CD14-positive monocyte (primary cell): ENCODE measurements around the gene PODN. TPM values are rescaled to one million over a fixed set of nuclear protein-coding genes. Genes with fewer than 3 reads are reported as not detected.

Source experiments
- DNase-seq, 3 donors: peaks; one replicate each; pipeline ENCODE4 v3.0.0-alpha.2; 2011 to 2022
- H2AFZ ChIP-seq: 2 replicates; pipeline ENCODE4 v1.6.0; 2012; ENCODE audit warnings: mild to moderate bottlenecking, low read depth, low read length, inconsistent platforms; ENCODE audit not compliant: insufficient read depth, poor library complexity, severe bottlenecking
- H3K27ac ChIP-seq, 2 donors: 1 replicate in 1 of 2; 2 replicates in 1 of 2; pipeline ENCODE4 v1.5.1; 2012 to 2013; ENCODE audit warnings: low read length in 2 of 2, control low read depth in 1 of 2, inconsistent platforms in 1 of 2, low read depth in 1 of 2, mild to moderate bottlenecking in 1 of 2
- H3K27me3 ChIP-seq, 2 donors: one replicate each; pipeline versions ENCODE4 v1.6.0 to v1.6.1; 2011 to 2013; ENCODE audit warnings: low read length in 2 of 2; ENCODE audit not compliant: control insufficient read depth in 2 of 2, insufficient read depth in 2 of 2
- H3K36me3 ChIP-seq, 2 donors: replicated peaks in 1 of 2; 1 replicate in 1 of 2; 2 replicates in 1 of 2; pipeline versions ENCODE4 v1.5.1 to v1.6.1; 2012 to 2013; ENCODE audit warnings: low read length in 2 of 2, control low read depth in 1 of 2, inconsistent platforms in 1 of 2, mild to moderate bottlenecking in 1 of 2; ENCODE audit not compliant: insufficient read depth in 2 of 2, control insufficient read depth in 1 of 2
- H3K4me1 ChIP-seq, 2 donors: 1 replicate in 1 of 2; 2 replicates in 1 of 2; pipeline versions ENCODE4 v1.5.1 to v1.6.1; 2012 to 2013; ENCODE audit warnings: low read length in 2 of 2, control low read depth in 1 of 2, inconsistent platforms in 1 of 2, mild to moderate bottlenecking in 1 of 2, moderate library complexity in 1 of 2; ENCODE audit not compliant: insufficient read depth in 2 of 2, control insufficient read depth in 1 of 2
- H3K4me2 ChIP-seq: replicated peaks from 2 replicates; pipeline ENCODE3; 2012; ENCODE audit warnings: low read length, moderate library complexity, mild to moderate bottlenecking; ENCODE audit not compliant: poor library complexity, severe bottlenecking; ENCODE audit errors: extremely low read depth
- H3K4me3 ChIP-seq, 3 experiments: fragments of 200-600 bp in 1 of 3; sonication (generic) in 1 of 3; replicated peaks in 1 of 3; 1 replicate in 2 of 3; 2 replicates in 1 of 3; pipeline ENCODE4 v1.5.1; 2011 to 2013; ENCODE audit warnings: low read length in 3 of 3, mild to moderate bottlenecking in 3 of 3, control low read depth in 2 of 3, low read depth in 2 of 3, inconsistent platforms in 1 of 3, moderate library complexity in 1 of 3
- H3K79me2 ChIP-seq: 2 replicates; pipeline ENCODE4 v1.6.0; 2012; ENCODE audit warnings: mild to moderate bottlenecking, control low read depth, inconsistent platforms, low read length, moderate library complexity; ENCODE audit not compliant: insufficient read depth
- H3K9ac ChIP-seq: 2 replicates; pipeline ENCODE4 v1.6.0; 2017; ENCODE audit warnings: low read length, mild to moderate bottlenecking; ENCODE audit not compliant: insufficient read depth, poor library complexity, severe bottlenecking
- H3K9me3 ChIP-seq, 2 donors: replicated peaks in 1 of 2; 1 replicate in 1 of 2; 2 replicates in 1 of 2; pipeline versions ENCODE4 v1.5.1 to v1.6.1; 2012 to 2013; ENCODE audit warnings: low read length in 2 of 2, control low read depth in 1 of 2; ENCODE audit not compliant: control insufficient read depth in 1 of 2, insufficient read depth in 1 of 2
- H4K20me1 ChIP-seq: 2 replicates; pipeline ENCODE4 v1.6.0; 2012; ENCODE audit warnings: mild to moderate bottlenecking, low read length, control low read depth, moderate library complexity; ENCODE audit not compliant: insufficient read depth
- H3K27ac Mint-ChIP-seq, 7 donors: one replicate each; pipeline ENCODE4 v1.8.0; 2020; ENCODE audit warnings: mild to moderate bottlenecking in 7 of 7, mixed read lengths in 7 of 7, moderate library complexity in 6 of 7, inconsistent platforms in 2 of 7
- H3K27me3 Mint-ChIP-seq, 3 donors: one replicate each; pipeline ENCODE4 v1.8.0; 2021 to 2022; ENCODE audit warnings: low read depth in 3 of 3, mild to moderate bottlenecking in 3 of 3, mixed read lengths in 3 of 3, moderate library complexity in 3 of 3, inconsistent platforms in 1 of 3
- H3K36me3 Mint-ChIP-seq, 2 donors: one replicate each; pipeline ENCODE4 v1.8.0; 2020; ENCODE audit warnings: mixed read lengths in 2 of 2, inconsistent platforms in 1 of 2, mild to moderate bottlenecking in 1 of 2
- H3K4me1 Mint-ChIP-seq: one replicate; pipeline ENCODE4 v1.8.0; 2020; ENCODE audit warnings: mild to moderate bottlenecking, mixed read lengths
- H3K4me3 Mint-ChIP-seq, 2 donors: one replicate each; pipeline ENCODE4 v1.8.0; 2020; ENCODE audit warnings: mild to moderate bottlenecking in 2 of 2, mixed read lengths in 2 of 2, moderate library complexity in 1 of 2
- H3K9me3 Mint-ChIP-seq, 7 donors: one replicate each; pipeline ENCODE4 v1.8.0; 2020 to 2022; ENCODE audit warnings: mixed read lengths in 7 of 7, mild to moderate bottlenecking in 6 of 7, moderate library complexity in 6 of 7, inconsistent platforms in 2 of 7
- WGBS: methylation state at CpG from one replicate; pipeline ENCODE4 v1.1.5; 2013; ENCODE audit warnings: missing lambda C conversion rate; ENCODE audit not compliant: insufficient coverage; 5-methylcytosine and 5-hydroxymethylcytosine counted together
- intact Hi-C, 2 donors: fragments of 100-400 bp; cut with micrococcal nuclease; formaldehyde crosslinking; loops; one replicate each; pipeline versions ENCODE4 v1.15.0 to v1.15.1; 2023
- polyA plus RNA-seq, 3 donors: library from polyadenylated mRNA; depleted of rRNA in 1 of 3; unstranded in 2 of 3; stranded (reverse) in 1 of 3; fragments of 300-500 nt in 2 of 3; fragments of >200 nt in 1 of 3; fragmentation: Illumina TruSeq in 2 of 3; gene quantifications; 1 replicate in 2 of 3; 2 replicates in 1 of 3; pipeline ENCODE4 v1.2.3, GENCODE V29; 2012 to 2021
- TF ChIP-seq, protein P1 (sequence below): fragments of 200-600 bp; IDR thresholded peaks from one replicate; pipeline ENCODE4 v1.8.0; 2022; ENCODE audit warnings: antibody characterized with exemption, mild to moderate bottlenecking

Gene PODN
- polyA plus RNA-seq, 3 donors, result not detected

DNA sequence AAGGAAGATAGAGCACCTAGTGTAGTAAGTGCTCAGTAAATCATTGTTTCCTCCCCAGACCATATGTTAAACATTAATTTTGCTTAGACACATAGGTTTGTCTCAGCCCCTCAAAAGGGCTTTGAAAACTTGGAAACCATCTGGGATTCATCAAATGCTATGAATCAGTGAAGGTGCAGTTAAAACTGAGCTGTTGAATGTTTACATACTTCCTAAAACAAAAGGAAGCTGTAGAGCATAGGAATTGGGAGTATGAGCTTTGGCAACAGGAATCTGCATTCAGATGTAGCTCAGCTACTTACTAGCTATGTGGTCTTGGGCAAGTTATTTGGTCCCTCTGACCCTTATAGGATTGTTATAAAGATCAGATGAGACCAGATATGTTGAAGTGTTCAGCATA, 18.7 kb upstream of the PODN start:
- Mint-ChIP-seq H3K4me1 (no peaks in the 10 kb centered on the region), H3K4me3 (no peak overlapping the region), H3K9me3 (no peaks in the 10 kb centered on the region), H3K27me3 (peaks cover 0 to 2% (median 1%) of the 10 kb centered on the region in 3 donors), H3K27ac (no peak overlapping the region), H3K36me3 (peaks cover 54 to 69% of the 10 kb centered on the region in 2 donors)
- Histone ChIP-seq H3K4me2 (no peak overlapping the region), H3K27ac (no peak overlapping the region), H3K4me1 (no peaks in the 10 kb centered on the region), H3K9ac (no peak overlapping the region), H2AFZ (no peak overlapping the region), H3K4me3 (no peak overlapping the region), H3K36me3 (peaks cover 34 to 94% of the 10 kb centered on the region in 2 donors), H3K79me2 (no peaks in the 10 kb centered on the region), H3K27me3 (no peaks in the 10 kb centered on the region), H3K9me3 (no peaks in the 10 kb centered on the region), H4K20me1 (no peaks in the 10 kb centered on the region)
- intact Hi-C loops, result no loop called here
- TF ChIP-seq, protein P1, sequence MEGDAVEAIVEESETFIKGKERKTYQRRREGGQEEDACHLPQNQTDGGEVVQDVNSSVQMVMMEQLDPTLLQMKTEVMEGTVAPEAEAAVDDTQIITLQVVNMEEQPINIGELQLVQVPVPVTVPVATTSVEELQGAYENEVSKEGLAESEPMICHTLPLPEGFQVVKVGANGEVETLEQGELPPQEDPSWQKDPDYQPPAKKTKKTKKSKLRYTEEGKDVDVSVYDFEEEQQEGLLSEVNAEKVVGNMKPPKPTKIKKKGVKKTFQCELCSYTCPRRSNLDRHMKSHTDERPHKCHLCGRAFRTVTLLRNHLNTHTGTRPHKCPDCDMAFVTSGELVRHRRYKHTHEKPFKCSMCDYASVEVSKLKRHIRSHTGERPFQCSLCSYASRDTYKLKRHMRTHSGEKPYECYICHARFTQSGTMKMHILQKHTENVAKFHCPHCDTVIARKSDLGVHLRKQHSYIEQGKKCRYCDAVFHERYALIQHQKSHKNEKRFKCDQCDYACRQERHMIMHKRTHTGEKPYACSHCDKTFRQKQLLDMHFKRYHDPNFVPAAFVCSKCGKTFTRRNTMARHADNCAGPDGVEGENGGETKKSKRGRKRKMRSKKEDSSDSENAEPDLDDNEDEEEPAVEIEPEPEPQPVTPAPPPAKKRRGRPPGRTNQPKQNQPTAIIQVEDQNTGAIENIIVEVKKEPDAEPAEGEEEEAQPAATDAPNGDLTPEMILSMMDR, result no peak
- DNase-seq, result no peak

DNA sequence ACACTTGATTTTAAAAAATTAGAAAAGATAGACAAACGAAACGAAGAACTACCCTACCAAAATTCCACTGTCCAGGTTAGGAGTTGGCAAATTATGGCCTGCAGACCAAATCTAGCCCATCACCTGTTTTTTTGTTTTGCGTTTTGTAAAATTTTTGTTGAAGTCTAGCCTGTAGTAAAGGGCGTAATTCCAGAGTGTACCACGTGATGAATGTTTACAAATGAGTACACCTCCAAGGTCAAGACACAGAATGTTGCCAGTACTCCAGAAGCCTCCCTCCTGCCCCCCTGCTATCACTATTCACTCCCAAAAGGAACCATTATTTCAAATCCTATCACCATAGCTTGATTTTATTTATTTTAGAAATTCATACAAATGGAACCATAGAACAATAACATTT, 17.1 kb upstream of the PODN start:
- Mint-ChIP-seq H3K4me1 (no peaks in the 10 kb centered on the region), H3K36me3 (peaks cover 53 to 71% of the 10 kb centered on the region in 2 donors), H3K27me3 (peaks cover 0 to 2% (median 1%) of the 10 kb centered on the region in 3 donors), H3K9me3 (no peaks in the 10 kb centered on the region), H3K27ac (no peak overlapping the region), H3K4me3 (no peak overlapping the region)
- H3K9ac ChIP-seq, result no peak overlapping the region
- peaks cover 33 to 94% of the 10 kb centered on the region in 2 donors for H3K36me3 ChIP-seq
- intact Hi-C loops, result no loop called here
- WGBS, result no CpG with 5 or more reads among the region's 5 CpGs
- no peak overlapping the region for H3K27ac ChIP-seq
- no peak overlapping the region for H2AFZ ChIP-seq
- H4K20me1 ChIP-seq, result no peaks in the 10 kb centered on the region
- H3K4me1 ChIP-seq, result no peaks in the 10 kb centered on the region
- H3K27me3 ChIP-seq, result no peaks in the 10 kb centered on the region
- H3K9me3 ChIP-seq, result no peaks in the 10 kb centered on the region
- H3K4me3 ChIP-seq, result no peak overlapping the region
- no peak for DNase-seq
- TF ChIP-seq, protein P1, result no peak
- H3K79me2 ChIP-seq, result no peaks in the 10 kb centered on the region
- no peak overlapping the region for H3K4me2 ChIP-seq
